ENCODE measurements around the gene DYRK1A.

GRCh38 chr21:37364722-37365121, 1.9 kb upstream of the DYRK1A start:
- TF ChIP-seq, protein P1, sequence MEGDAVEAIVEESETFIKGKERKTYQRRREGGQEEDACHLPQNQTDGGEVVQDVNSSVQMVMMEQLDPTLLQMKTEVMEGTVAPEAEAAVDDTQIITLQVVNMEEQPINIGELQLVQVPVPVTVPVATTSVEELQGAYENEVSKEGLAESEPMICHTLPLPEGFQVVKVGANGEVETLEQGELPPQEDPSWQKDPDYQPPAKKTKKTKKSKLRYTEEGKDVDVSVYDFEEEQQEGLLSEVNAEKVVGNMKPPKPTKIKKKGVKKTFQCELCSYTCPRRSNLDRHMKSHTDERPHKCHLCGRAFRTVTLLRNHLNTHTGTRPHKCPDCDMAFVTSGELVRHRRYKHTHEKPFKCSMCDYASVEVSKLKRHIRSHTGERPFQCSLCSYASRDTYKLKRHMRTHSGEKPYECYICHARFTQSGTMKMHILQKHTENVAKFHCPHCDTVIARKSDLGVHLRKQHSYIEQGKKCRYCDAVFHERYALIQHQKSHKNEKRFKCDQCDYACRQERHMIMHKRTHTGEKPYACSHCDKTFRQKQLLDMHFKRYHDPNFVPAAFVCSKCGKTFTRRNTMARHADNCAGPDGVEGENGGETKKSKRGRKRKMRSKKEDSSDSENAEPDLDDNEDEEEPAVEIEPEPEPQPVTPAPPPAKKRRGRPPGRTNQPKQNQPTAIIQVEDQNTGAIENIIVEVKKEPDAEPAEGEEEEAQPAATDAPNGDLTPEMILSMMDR (IDR thresholded peaks at IDR 0.05; ENCODE audit: low read length): no peak
- TF ChIP-seq EZH2 (optimal IDR thresholded peaks at IDR 0.05; ENCODE audit: low read depth, low read length): no peak
- TF ChIP-seq EZH2phosphoT487 (IDR thresholded peaks at IDR 0.05; ENCODE audit: low read length): no peak

Data from MM.1S (cell line).